ENCODE results near the gene PXDC1.

DNA sequence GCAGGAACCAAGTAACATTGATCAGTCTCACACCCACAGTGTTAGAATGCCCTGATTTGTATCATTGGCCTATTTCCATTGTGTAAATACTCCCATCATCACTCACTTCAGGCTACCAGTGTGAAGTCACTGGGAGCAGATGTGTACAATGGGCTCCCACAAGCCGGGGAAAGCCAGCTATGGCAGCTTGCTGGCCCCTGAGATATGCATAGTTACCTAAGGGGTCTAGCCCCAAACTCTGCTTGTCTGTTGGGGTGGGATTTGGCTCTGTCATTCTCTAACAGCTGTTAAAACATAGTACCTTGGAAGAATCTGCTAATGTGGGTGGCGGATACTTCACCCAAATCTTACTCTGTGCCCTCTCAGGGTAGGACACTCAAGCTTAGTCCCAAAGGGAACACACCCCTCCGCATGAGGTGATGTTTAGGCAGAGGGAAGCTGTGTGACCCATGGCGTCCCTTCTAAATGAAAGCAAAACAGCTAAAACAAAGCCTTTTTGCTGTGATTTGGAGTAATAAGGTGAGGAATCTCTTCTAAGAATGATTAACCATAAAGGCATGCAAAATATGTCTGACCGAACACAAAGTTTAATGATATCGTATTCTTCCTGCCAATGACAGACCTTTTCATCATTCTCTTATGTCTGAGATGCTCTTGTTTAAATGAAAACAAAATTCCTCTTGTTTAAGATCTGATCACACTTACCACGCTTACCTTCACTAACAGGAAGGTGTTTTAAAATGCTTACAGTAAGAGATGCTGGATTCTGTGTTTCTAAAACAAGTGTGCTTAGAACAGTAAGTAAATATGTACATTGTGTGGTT, 45.9 kb upstream of the PXDC1 start:
- TF ChIP-seq, protein P1, sequence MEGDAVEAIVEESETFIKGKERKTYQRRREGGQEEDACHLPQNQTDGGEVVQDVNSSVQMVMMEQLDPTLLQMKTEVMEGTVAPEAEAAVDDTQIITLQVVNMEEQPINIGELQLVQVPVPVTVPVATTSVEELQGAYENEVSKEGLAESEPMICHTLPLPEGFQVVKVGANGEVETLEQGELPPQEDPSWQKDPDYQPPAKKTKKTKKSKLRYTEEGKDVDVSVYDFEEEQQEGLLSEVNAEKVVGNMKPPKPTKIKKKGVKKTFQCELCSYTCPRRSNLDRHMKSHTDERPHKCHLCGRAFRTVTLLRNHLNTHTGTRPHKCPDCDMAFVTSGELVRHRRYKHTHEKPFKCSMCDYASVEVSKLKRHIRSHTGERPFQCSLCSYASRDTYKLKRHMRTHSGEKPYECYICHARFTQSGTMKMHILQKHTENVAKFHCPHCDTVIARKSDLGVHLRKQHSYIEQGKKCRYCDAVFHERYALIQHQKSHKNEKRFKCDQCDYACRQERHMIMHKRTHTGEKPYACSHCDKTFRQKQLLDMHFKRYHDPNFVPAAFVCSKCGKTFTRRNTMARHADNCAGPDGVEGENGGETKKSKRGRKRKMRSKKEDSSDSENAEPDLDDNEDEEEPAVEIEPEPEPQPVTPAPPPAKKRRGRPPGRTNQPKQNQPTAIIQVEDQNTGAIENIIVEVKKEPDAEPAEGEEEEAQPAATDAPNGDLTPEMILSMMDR (IDR thresholded peaks at IDR 0.05), result no peak
- no peak for TF ChIP-seq ZFX (IDR thresholded peaks at IDR 0.05; ENCODE audit: borderline replicate concordance)
